H1 (cell line): ENCODE results near the gene COCH. TPM values are rescaled to one million over a fixed set of nuclear protein-coding genes. Genes with fewer than 3 reads are reported as not detected.

Source experiments
- CTCF ChIA-PET: fragments of 300-600 bp; sonication (Branson Sonifier 250); formaldehyde crosslinking; loops from one replicate; lab custom pipeline; 2021; ENCODE audit not compliant: partially characterized antibody; lab: Charles Lee
- POLR2A ChIA-PET: fragments of 300-600 bp; sonication (Branson Sonifier 250); formaldehyde crosslinking; loops from one replicate; lab custom pipeline; 2021; ENCODE audit warnings: inconsistent platforms; ENCODE audit not compliant: partially characterized antibody; lab: Charles Lee
- DNase-seq, 2 experiments: peaks; one replicate each; pipeline versions ENCODE4 v3.0.0 to v3.0.0-alpha.2; 2010 to 2022; ENCODE audit warnings: low spot score in 2 of 2, low read depth in 1 of 2, mixed read lengths in 1 of 2
- FAIRE-seq: peaks from 2 replicates; lab custom pipeline; 2011; peaks lifted over from hg19 to GRCh38; lab: Jason Lieb, UNC
- H2AFZ ChIP-seq: 2 replicates; pipeline ENCODE4 v1.8.1; 2012; ENCODE audit warnings: low read length, inconsistent platforms
- H2AK5ac ChIP-seq: 2 replicates; pipeline ENCODE4 v1.6.1; 2013; ENCODE audit warnings: low read depth, low read length
- H2BK120ac ChIP-seq: replicated peaks from 2 replicates; pipeline ENCODE3; 2013; ENCODE audit warnings: low read depth, low read length, inconsistent platforms
- H2BK12ac ChIP-seq: 2 replicates; pipeline ENCODE4 v1.6.1; 2013; ENCODE audit warnings: low read depth, low read length
- H2BK15ac ChIP-seq: 2 replicates; pipeline ENCODE4 v1.6.1; 2013; ENCODE audit warnings: low read length
- H2BK20ac ChIP-seq: 2 replicates; pipeline ENCODE4 v1.6.1; 2013; ENCODE audit warnings: low read length
- H2BK5ac ChIP-seq: 2 replicates; pipeline ENCODE4 v1.6.1; 2013; ENCODE audit warnings: low read depth, low read length
- H3K14ac ChIP-seq: 2 replicates; pipeline ENCODE4 v1.6.1; 2013; ENCODE audit warnings: inconsistent platforms; ENCODE audit not compliant: insufficient read length
- H3K18ac ChIP-seq: 2 replicates; pipeline ENCODE4 v1.6.1; 2013; ENCODE audit warnings: low read length; ENCODE audit errors: extremely low read depth
- H3K23ac ChIP-seq: 2 replicates; pipeline ENCODE4 v1.6.1; 2013; ENCODE audit warnings: inconsistent platforms; ENCODE audit not compliant: insufficient read length
- H3K23me2 ChIP-seq: 2 replicates; pipeline ENCODE4 v1.6.1; 2013; ENCODE audit warnings: low read depth, low read length
- H3K27ac ChIP-seq: 2 replicates; pipeline ENCODE4 v1.6.1; 2011; ENCODE audit warnings: low read depth, low read length, inconsistent platforms
- H3K27me3 ChIP-seq, 4 experiments: replicated peaks in 1 of 4; 1 replicate in 1 of 4; 2 replicates in 3 of 4; pipeline versions ENCODE4 v1.6.1 to v1.8.1; 2011 to 2013; ENCODE audit warnings: low read length in 3 of 4, mild to moderate bottlenecking in 3 of 4, inconsistent platforms in 2 of 4, mixed read lengths in 2 of 4, moderate library complexity in 1 of 4; ENCODE audit not compliant: control insufficient read depth in 3 of 4, insufficient read depth in 3 of 4; ENCODE audit errors: extremely low read depth in 1 of 4
- H3K36me3 ChIP-seq, 4 experiments: 2 replicates each; pipeline versions ENCODE4 v1.6.1 to v1.8.1; 2011 to 2013; ENCODE audit warnings: mild to moderate bottlenecking in 4 of 4, low read length in 3 of 4, moderate library complexity in 2 of 4, control low read depth in 1 of 4, inconsistent platforms in 1 of 4; ENCODE audit not compliant: insufficient read depth in 4 of 4, control insufficient read depth in 2 of 4
- H3K4ac ChIP-seq: replicated peaks from 2 replicates; pipeline ENCODE3; 2013; ENCODE audit warnings: low read length, low read depth, mixed read lengths, inconsistent platforms; ENCODE audit not compliant: insufficient read length
- H3K4me1 ChIP-seq, 4 experiments: replicated peaks in 1 of 4; 1 replicate in 1 of 4; 2 replicates in 3 of 4; pipeline versions ENCODE4 v1.6.1 to v1.8.1; 2011 to 2013; ENCODE audit warnings: low read length in 3 of 4, inconsistent platforms in 2 of 4, mixed read lengths in 1 of 4; ENCODE audit not compliant: insufficient read depth in 4 of 4, control insufficient read depth in 3 of 4
- H3K4me2 ChIP-seq, 2 experiments: 2 replicates each; pipeline versions ENCODE4 v1.6.1 to v1.8.1; 2011 to 2013; ENCODE audit warnings: low read depth in 2 of 2, low read length in 2 of 2, control low read depth in 1 of 2, inconsistent platforms in 1 of 2, mild to moderate bottlenecking in 1 of 2; ENCODE audit not compliant: insufficient read depth in 1 of 2
- H3K4me3 ChIP-seq, 4 experiments: fragments of 200-600, 300-600 bp in 1 of 4; sonication (generic), shearing (Covaris generic), sonication (Bioruptor Twin) in 1 of 4; 2 replicates each; pipeline versions ENCODE4 v1.5.1 to v1.8.1; 2011 to 2016; ENCODE audit warnings: low read length in 4 of 4, low read depth in 3 of 4, control low read depth in 2 of 4, inconsistent platforms in 2 of 4, mild to moderate bottlenecking in 2 of 4, mixed read lengths in 1 of 4, moderate library complexity in 1 of 4; ENCODE audit not compliant: insufficient read depth in 2 of 4; ENCODE audit errors: extremely low read depth in 1 of 4
- H3K56ac ChIP-seq: replicated peaks from 2 replicates; pipeline ENCODE3; 2013; ENCODE audit warnings: low read depth, mild to moderate bottlenecking, mixed read lengths, low read length, inconsistent platforms; ENCODE audit not compliant: insufficient read length
- H3K79me1 ChIP-seq: 2 replicates; pipeline ENCODE4 v1.6.1; 2013; ENCODE audit warnings: low read depth, low read length, control low read depth
- H3K79me2 ChIP-seq, 2 experiments: 2 replicates each; pipeline versions ENCODE4 v1.6.1 to v1.8.1; 2012 to 2013; ENCODE audit warnings: low read length in 2 of 2, mild to moderate bottlenecking in 2 of 2, inconsistent platforms in 1 of 2; ENCODE audit not compliant: insufficient read depth in 2 of 2, control insufficient read depth in 1 of 2
- H3K9ac ChIP-seq, 4 experiments: replicated peaks in 1 of 4; 1 replicate in 1 of 4; 2 replicates in 3 of 4; pipeline versions ENCODE4 v1.6.1 to v1.8.1; 2011 to 2013; ENCODE audit warnings: low read depth in 3 of 4, low read length in 3 of 4, control low read depth in 2 of 4, mild to moderate bottlenecking in 2 of 4, moderate library complexity in 2 of 4, inconsistent platforms in 1 of 4; ENCODE audit errors: extremely low read depth in 1 of 4
- H3K9me3 ChIP-seq, 2 experiments: 2 replicates each; pipeline versions ENCODE4 v1.6.1 to v1.8.1; 2012 to 2013; ENCODE audit warnings: mild to moderate bottlenecking in 2 of 2, moderate library complexity in 2 of 2, control low read depth in 1 of 2, inconsistent platforms in 1 of 2, low read depth in 1 of 2, low read length in 1 of 2, mixed read lengths in 1 of 2; ENCODE audit not compliant: insufficient read depth in 2 of 2
- H4K20me1 ChIP-seq, 2 experiments: replicated peaks in 1 of 2; 2 replicates each; pipeline versions ENCODE3 to v1.8.1; 2011 to 2013; ENCODE audit warnings: inconsistent platforms in 2 of 2, low read length in 2 of 2, mild to moderate bottlenecking in 1 of 2; ENCODE audit not compliant: insufficient read depth in 2 of 2, control insufficient read depth in 1 of 2
- H4K5ac ChIP-seq: 2 replicates; pipeline ENCODE4 v1.6.1; 2013; ENCODE audit warnings: low read length, low read depth, mixed read lengths, inconsistent platforms; ENCODE audit not compliant: insufficient read length
- H4K8ac ChIP-seq: 2 replicates; pipeline ENCODE4 v1.8.0; 2013; ENCODE audit warnings: mild to moderate bottlenecking, moderate library complexity, low read length, inconsistent platforms; ENCODE audit not compliant: insufficient read depth; ENCODE audit errors: extremely low read depth
- H4K91ac ChIP-seq: replicated peaks from 2 replicates; pipeline ENCODE3; 2013; ENCODE audit warnings: low read length, mixed read lengths, inconsistent platforms; ENCODE audit not compliant: insufficient read length
- CREB1 ChIP-seq: IDR thresholded peaks from 2 replicates; pipeline ENCODE4 v1.6.1; 2012; ENCODE audit warnings: inconsistent platforms
- POU5F1 ChIP-seq: IDR thresholded peaks from 2 replicates; pipeline ENCODE4 v1.6.1; 2011; ENCODE audit warnings: low read depth, mild to moderate bottlenecking, low read length, moderate library complexity
- SIN3A ChIP-seq, 2 experiments: IDR thresholded peaks in 1 of 2; conservative IDR thresholded peaks in 1 of 2; 2 replicates each; pipeline ENCODE4 v1.6.1; 2011 to 2012; ENCODE audit warnings: low read length in 2 of 2, improper control_type of control experiment in 1 of 2, low read depth in 1 of 2, mild to moderate bottlenecking in 1 of 2
- WGBS, 2 experiments: shearing (Covaris generic) in 1 of 2; methylation state at CpG; one replicate each; pipeline versions ENCODE4 v1.1.6 to v1.1.7; 2013 to 2015; ENCODE audit warnings: low lambda C conversion rate in 2 of 2, mixed read lengths in 2 of 2, inconsistent platforms in 1 of 2, low coverage in 1 of 2, missing lambda C conversion rate in 1 of 2; ENCODE audit not compliant: insufficient replicate concordance in 2 of 2, insufficient coverage in 1 of 2, insufficient read length in 1 of 2; ENCODE audit errors: extremely low coverage in 1 of 2, missing lambda C conversion rate in 1 of 2; 5-methylcytosine and 5-hydroxymethylcytosine counted together
- polyA plus RNA-seq, 7 experiments: library from polyadenylated mRNA; depleted of rRNA in 3 of 7; stranded (reverse) in 5 of 7; unstranded in 2 of 7; fragments of >200 nt in 5 of 7; fragments of 200-250 nt in 2 of 7; gene quantifications; 1 replicate in 5 of 7; 2 replicates in 1 of 7; 4 replicates in 1 of 7; pipeline versions ENCODE4 v1.2.1 to v1.2.3, GENCODE V29; 2011 to 2013; ENCODE audit warnings: missing spikeins in 2 of 7, mixed read lengths in 2 of 7
- total RNA-seq: library from RNA; stranded (reverse); fragmentation: NEBNext Ultra II Directional; extraction: Animal tissue kit (Norgen Biotek cat#: 25700); gene quantifications from 2 replicates; pipeline ENCODE4 v1.2.1, GENCODE V29; 2021

The COCH gene
- total and polyA plus RNA-seq, 2 of the 8 experiments (the other 6 are each of a cell fraction or from before 2014, with no cell fraction given) = 12.9 to 30.8 TPM

DNA sequence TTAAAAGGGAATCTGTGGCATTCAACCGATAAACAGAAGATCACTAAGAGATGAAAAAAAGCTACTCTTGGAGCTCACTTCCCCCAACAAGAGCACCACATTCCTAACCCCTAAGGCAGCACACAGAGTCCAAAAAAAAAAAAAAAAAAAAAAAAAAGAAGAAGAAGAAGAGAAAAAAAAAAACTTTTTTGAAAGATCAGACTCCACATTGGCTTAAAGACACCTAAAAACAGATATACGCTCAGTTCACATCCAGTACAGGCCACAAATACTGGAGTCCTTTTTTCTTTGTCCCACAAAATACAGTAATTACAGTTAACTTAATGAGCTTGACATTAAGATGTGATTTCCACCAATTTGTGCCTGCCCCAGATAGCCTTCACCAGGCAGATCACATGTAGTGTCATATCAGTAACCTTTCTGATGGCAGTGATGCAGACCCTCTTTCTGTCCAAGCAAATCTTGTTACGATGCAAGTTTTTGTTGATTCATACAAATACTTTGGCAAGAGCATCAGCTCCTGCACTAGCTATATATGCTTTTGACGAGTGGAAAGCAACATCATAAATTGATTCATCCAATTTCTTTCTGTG lies 20.7 kb downstream of the COCH start:
- no peak for FAIRE-seq
- no peak overlapping the region for H4K8ac ChIP-seq
- peaks cover 0 to 3% of the 10 kb centered on the region in 2 experiments for H4K20me1 ChIP-seq
- H3K79me1 ChIP-seq = no peaks in the 10 kb centered on the region
- H2BK5ac ChIP-seq = no peak overlapping the region
- H3K79me2 ChIP-seq = no peaks in the 10 kb centered on the region; a peak in 1 of 4 replicates
- H3K56ac ChIP-seq = no peak overlapping the region
- H2BK20ac ChIP-seq = no peak overlapping the region
- no peak overlapping the region for H3K9ac ChIP-seq
- no peak overlapping the region for H3K18ac ChIP-seq
- no peaks in the 10 kb centered on the region for H3K4me1 ChIP-seq
- no peak for TF ChIP-seq POU5F1
- TF ChIP-seq SIN3A (conservative IDR thresholded peaks at IDR 0.05 in 1 of 2, IDR thresholded peaks at IDR 0.05 in 1 of 2; ENCODE audit: low read depth in 1 of 2, low read length in 2 of 2) = no peak
- no peak for TF ChIP-seq CREB1
- peaks cover 2 to 21% (median 6%) of the 10 kb centered on the region in 4 experiments; a peak in 4 of 8 replicates for H3K36me3 ChIP-seq
- no peak overlapping the region for H3K4ac ChIP-seq
- ChIA-PET POLR2A (interaction anchor here (0.8 kb wide), 1 partner anchor 19 kb away, joined by 3 read pairs; no protein-coding TSS in a partner anchor), CTCF (interaction anchor here (0.8 kb wide), 2 partner anchors 9 to 160 kb away, joined by 3 read pairs; no protein-coding TSS in a partner anchor)
- H3K23ac ChIP-seq = no peak overlapping the region
- no peak overlapping the region for H2BK15ac ChIP-seq
- no peak overlapping the region for H4K91ac ChIP-seq
- H3K4me3 ChIP-seq = no peak overlapping the region
- H2AFZ ChIP-seq = no peak overlapping the region
- no peak overlapping the region for H2BK120ac ChIP-seq
- no peak overlapping the region for H3K4me2 ChIP-seq
- no peak overlapping the region for H2BK12ac ChIP-seq
- H4K5ac ChIP-seq = no peak overlapping the region
- H3K14ac ChIP-seq = no peak overlapping the region
- WGBS, 2 experiments = 83% methylated on average over 4 of the region's 4 CpGs; no CpG with 5 or more reads in 1 of the 2 experiments
- H3K27me3 ChIP-seq = no peaks in the 10 kb centered on the region
- H3K23me2 ChIP-seq = no peaks in the 10 kb centered on the region
- no peaks in the 10 kb centered on the region for H3K9me3 ChIP-seq
- no peak overlapping the region for H3K27ac ChIP-seq
- DNase-seq = no peak
- H2AK5ac ChIP-seq = no peak overlapping the region
